Heart left ventricle (tissue), 16 donors: ENCODE measurements around the gene C16orf92. TPM values are rescaled to one million over a fixed set of nuclear protein-coding genes. Genes with fewer than 3 reads are reported as not detected.

Source experiments
- ATAC-seq, 4 donors: fragments of 200-7000 bp; cut with Tn5 transposase; one replicate each; pipeline ENCODE4 v1.9.1; 2020 to 2022; ENCODE audit warnings: moderate library complexity in 4 of 4, mild to moderate bottlenecking in 3 of 4, moderate number of reproducible peaks in 1 of 4
- DNase-seq, 5 donors: peaks; one replicate each; pipeline ENCODE4 v3.0.0-alpha.2; 2020
- H3K27ac ChIP-seq, 12 donors: fragments of 200-600 bp; sonication (generic) in 4 of 12; one replicate each; pipeline versions ENCODE4 v1.5.0 to v1.8.0; 2016 to 2022; ENCODE audit warnings: mild to moderate bottlenecking in 2 of 12
- H3K27me3 ChIP-seq, 9 donors: fragments of 200-600 bp; sonication (generic) in 2 of 9; one replicate each; pipeline versions ENCODE4 v1.5.1 to v1.8.0; 2016 to 2022; ENCODE audit warnings: mild to moderate bottlenecking in 3 of 9
- H3K36me3 ChIP-seq, 9 donors: fragments of 200-600 bp; sonication (generic) in 2 of 9; one replicate each; pipeline versions ENCODE4 v1.5.0 to v1.8.0; 2018 to 2022; ENCODE audit warnings: mild to moderate bottlenecking in 2 of 9
- H3K4me1 ChIP-seq, 12 donors: fragments of 200-600 bp; sonication (generic) in 4 of 12; one replicate each; pipeline versions ENCODE4 v1.5.0 to v1.8.0; 2016 to 2022; ENCODE audit warnings: mild to moderate bottlenecking in 3 of 12
- H3K4me3 ChIP-seq, 12 donors: fragments of 200-600 bp; sonication (generic) in 4 of 12; one replicate each; pipeline versions ENCODE4 v1.5.0 to v1.8.0; 2017 to 2022; ENCODE audit warnings: mild to moderate bottlenecking in 9 of 12, moderate library complexity in 4 of 12
- H3K9me3 ChIP-seq, 12 donors: fragments of 200-600 bp; sonication (generic) in 4 of 12; one replicate each; pipeline versions ENCODE4 v1.5.0 to v1.8.0; 2016 to 2022; ENCODE audit warnings: mild to moderate bottlenecking in 1 of 12
- CTCF ChIP-seq, 12 donors: fragments of 200-600 bp; sonication (generic) in 4 of 12; IDR thresholded peaks; one replicate each; pipeline versions ENCODE4 v1.5.0 to v1.8.0; 2018 to 2022; ENCODE audit warnings: antibody characterized with exemption in 12 of 12, mild to moderate bottlenecking in 5 of 12
- POLR2A ChIP-seq, 2 donors: fragments of 450-650 bp; IDR thresholded peaks; one replicate each; pipeline ENCODE4 v1.6.1; 2017; ENCODE audit warnings: antibody characterized with exemption in 2 of 2, mild to moderate bottlenecking in 2 of 2, moderate library complexity in 2 of 2
- WGBS, 4 donors: extraction: QIAGEN DNeasy Blood & Tissue Kit in 2 of 4; methylation state at CpG; one replicate each; pipeline versions ENCODE4 v1.1.5 to v1.1.7; 2013 to 2018; 5-methylcytosine and 5-hydroxymethylcytosine counted together
- intact Hi-C, 10 donors: fragments of 100-400 bp; cut with DNase I; formaldehyde crosslinking; loops; one replicate each; pipeline versions ENCODE4 v1.11.1 to v1.14.2; 2022
- polyA plus RNA-seq, 2 donors: library from polyadenylated mRNA; stranded (reverse); fragments of 200-250 nt; gene quantifications; one replicate each; pipeline ENCODE4 v1.2.3, GENCODE V29; 2013
- total RNA-seq, 9 donors: library from RNA; depleted of rRNA in 2 of 9; stranded (reverse); fragments of >200 nt in 2 of 9; fragmentation: NEBNext Ultra II Directional in 3 of 9; extraction: Animal tissue kit (Norgen Biotek cat#: 25700) in 3 of 9; gene quantifications; one replicate each; pipeline versions ENCODE4 v1.1.0 to v1.2.4, GENCODE V29; 2016 to 2023
- donor health status: ischemic (EF 13 %, LVEDD 7.1; RV severe dilation, severe dysfunction).
- donor health status: healthy with polysubstance abuse.
- donor health status: DM: no; HTN: yes; CAD: no.
- donor health status: DM: no; HTN: no; CAD: no.
- donor health status: ischemic (EF 25% LVEDD 6.9; RV normal size, moderate dysfunction).
- donor health status: ischemic (EF 25% LVEDD 5.7; RV mildly dilated, moderate dysfunction).
- donor health status: healthy.
- donor health status: DM: yes; HTN: yes; CAD: no.
- donor health status: ischemic (EF 35%, LVEDD 5.7; RV mildly dilated, moderate dysfunction).
- donor health status: nonischemic (EF 11% LVEDD 7.7; RV severe dilation, severe dysfunction).
- donor health status: DM: yes; HTN: yes; CAD: no.
- donor health status: PGD.
- donor health status: ischemic (EF 29% LVEDD 5.4; RV normal size, mild dysfunction).
- donor health status: nonischemic (EF 23%, LVEDD 6.1; RV moderate dilation, normal function).

Gene C16orf92
- total and polyA plus RNA-seq, 11 donors: not detected

DNA sequence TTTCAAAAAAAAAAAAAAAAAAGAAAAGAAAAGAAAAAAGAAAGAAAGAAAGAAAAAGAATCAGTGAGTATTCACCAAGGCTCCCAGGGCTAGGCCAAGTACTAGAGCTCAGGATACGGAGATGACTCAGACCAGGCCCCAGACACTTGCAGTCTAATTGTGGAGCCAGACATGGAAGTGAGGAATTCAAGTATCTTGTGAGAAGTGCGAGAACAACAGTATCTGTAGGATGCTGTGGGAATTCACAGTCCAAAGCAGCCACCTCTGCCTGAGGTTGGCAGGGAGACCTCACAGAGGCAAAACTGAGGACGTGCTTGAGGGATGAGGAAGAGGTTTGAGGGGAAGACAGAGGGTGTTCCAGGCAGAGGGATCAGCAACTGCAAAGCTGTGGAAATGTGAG is 28.5 kb downstream of the C16orf92 start:
- no peaks in the 10 kb centered on the region for H3K9me3 ChIP-seq
- H3K27ac ChIP-seq: no peak overlapping the region
- H3K36me3 ChIP-seq: no peaks in the 10 kb centered on the region
- DNase-seq (no peak), ATAC-seq (no peak)
- intact Hi-C loops: loop anchor here in 1 of 10 donors (5.0 kb wide), 1 partner anchor 49 kb away; no protein-coding TSS in a partner anchor
- H3K27me3 ChIP-seq: no peaks in the 10 kb centered on the region
- 85 to 91% (median 86%) methylated on average over 3 of the region's 3 CpGs for WGBS, 4 donors
- peaks cover 0 to 27% (median 11%) of the 10 kb centered on the region in 12 donors for H3K4me1 ChIP-seq
- TF ChIP-seq POLR2A (IDR thresholded peaks at IDR 0.05) (no peak), CTCF (IDR thresholded peaks at IDR 0.05) (no peak)
- no peak overlapping the region for H3K4me3 ChIP-seq

GRCh38 chr16:30052671-30053372 is 29.8 kb downstream of the C16orf92 start:
- peak; percentile 90 to 98 (median 93) for ATAC-seq
- WGBS, 4 donors: 4 to 5% (median 4%) methylated on average over 50 to 58 of the region's 58 CpGs
- intact Hi-C loops: loop anchor here in 1 of 10 donors (5.0 kb wide), 1 partner anchor 51 kb away; no protein-coding TSS in a partner anchor

DNA sequence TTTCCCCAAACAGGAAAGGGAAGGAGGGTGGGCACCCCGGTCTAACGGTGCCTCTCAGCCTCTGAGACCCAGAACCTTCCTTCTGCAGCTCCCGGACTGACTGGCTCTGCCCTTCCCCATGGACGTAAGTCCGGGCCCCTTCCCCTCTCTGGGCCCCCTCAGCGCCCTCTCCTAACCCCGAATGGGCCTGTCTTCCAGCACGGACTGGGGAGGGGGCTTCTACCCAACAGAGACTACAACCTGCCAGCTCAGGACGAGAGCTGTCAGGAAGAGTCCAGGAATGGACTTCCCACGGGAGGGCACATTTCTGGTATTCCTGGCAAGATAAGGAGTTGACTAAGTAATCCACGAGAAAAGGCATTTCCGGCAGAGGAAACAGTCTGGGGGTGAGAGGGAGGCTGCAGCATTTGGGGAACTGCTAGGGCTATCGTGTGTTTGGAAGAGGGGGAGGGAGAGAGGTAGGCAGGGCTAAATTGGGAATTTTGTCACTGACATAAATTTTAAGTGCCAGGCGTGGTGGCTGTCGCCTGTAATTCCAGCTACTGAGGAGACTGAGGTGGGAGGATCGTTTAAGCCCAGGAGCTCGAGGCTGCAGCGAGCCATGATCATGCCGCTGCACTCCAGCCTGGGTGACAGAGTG is 30.5 kb downstream of the C16orf92 start:
- intact Hi-C loops: loop anchor here in 1 of 10 donors (5.0 kb wide), 1 partner anchor 51 kb away; no protein-coding TSS in a partner anchor
- H3K9me3 ChIP-seq: no peaks in the 10 kb centered on the region
- H3K36me3 ChIP-seq: no peaks in the 10 kb centered on the region
- WGBS, 4 donors: 2 to 6% (median 5%) methylated on average over 16 to 19 of the region's 19 CpGs
- H3K27ac ChIP-seq: peak overlapping the region in 6 of 12 donors; percentile 1 to 64 (median 42)
- ATAC-seq (peak in 3 of 4 donors; percentile 10 to 36 (median 17)), DNase-seq (no peak)
- H3K4me1 ChIP-seq: peaks cover 0 to 27% (median 11%) of the 10 kb centered on the region in 12 donors
- TF ChIP-seq CTCF (IDR thresholded peaks at IDR 0.05) (no peak), POLR2A (IDR thresholded peaks at IDR 0.05) (no peak)
- H3K4me3 ChIP-seq: peak overlapping the region; percentile 40 to 91 (median 76)
- H3K27me3 ChIP-seq: no peaks in the 10 kb centered on the region

More at GRCh38 chr16:30052671-30053372, 29.8 kb downstream of the C16orf92 start:
- no peak for TF ChIP-seq POLR2A (IDR thresholded peaks at IDR 0.05)
- TF ChIP-seq CTCF (IDR thresholded peaks at IDR 0.05): no peak
- Histone ChIP-seq H3K4me1 (peaks cover 0 to 27% (median 11%) of the 10 kb centered on the region in 12 donors), H3K9me3 (no peaks in the 10 kb centered on the region), H3K27ac (peak overlapping the region in 6 of 12 donors; percentile 1 to 64 (median 42)), H3K27me3 (no peaks in the 10 kb centered on the region), H3K4me3 (peak overlapping the region; percentile 40 to 91 (median 76)), H3K36me3 (no peaks in the 10 kb centered on the region)
- DNase-seq: peak; percentile 94 to 97 (median 95)

DNA sequence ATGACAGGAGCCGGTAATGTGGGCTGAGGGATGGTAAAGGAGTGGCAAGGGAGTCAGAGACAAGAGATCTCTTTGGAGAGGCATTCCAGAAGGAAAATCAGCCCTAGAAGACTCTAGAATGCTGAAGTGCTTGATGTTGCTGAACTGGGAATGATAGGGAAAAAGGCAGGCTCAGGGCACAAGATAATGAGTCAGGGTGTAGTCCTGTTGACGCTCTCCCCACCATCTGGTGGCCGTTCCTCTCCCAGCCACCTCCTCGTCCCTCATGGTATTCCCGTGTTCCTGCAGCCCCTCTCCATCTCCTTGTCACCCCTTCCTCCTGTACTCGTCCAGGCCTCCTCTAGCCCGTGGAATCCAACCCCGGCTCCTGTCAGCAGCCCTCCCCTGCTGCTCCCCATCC is 31.5 kb downstream of the C16orf92 start:
- intact Hi-C loops: loop anchor here in 1 of 10 donors (5.0 kb wide), 1 partner anchor 52 kb away; no protein-coding TSS in a partner anchor
- no peak for TF ChIP-seq CTCF (IDR thresholded peaks at IDR 0.05)
- TF ChIP-seq POLR2A (IDR thresholded peaks at IDR 0.05): no peak
- no peak overlapping the region for H3K27ac ChIP-seq
- H3K36me3 ChIP-seq: no peaks in the 10 kb centered on the region
- 84% methylated on average over 8 of the region's 8 CpGs for WGBS, 4 donors
- H3K4me1 ChIP-seq: peaks cover 0 to 27% (median 11%) of the 10 kb centered on the region in 12 donors
- no peak overlapping the region for H3K4me3 ChIP-seq
- H3K9me3 ChIP-seq: no peaks in the 10 kb centered on the region
- ATAC-seq: no peak
- no peaks in the 10 kb centered on the region for H3K27me3 ChIP-seq
- no peak for DNase-seq
